ENCODE measurements around the gene GNAT2.

DNA sequence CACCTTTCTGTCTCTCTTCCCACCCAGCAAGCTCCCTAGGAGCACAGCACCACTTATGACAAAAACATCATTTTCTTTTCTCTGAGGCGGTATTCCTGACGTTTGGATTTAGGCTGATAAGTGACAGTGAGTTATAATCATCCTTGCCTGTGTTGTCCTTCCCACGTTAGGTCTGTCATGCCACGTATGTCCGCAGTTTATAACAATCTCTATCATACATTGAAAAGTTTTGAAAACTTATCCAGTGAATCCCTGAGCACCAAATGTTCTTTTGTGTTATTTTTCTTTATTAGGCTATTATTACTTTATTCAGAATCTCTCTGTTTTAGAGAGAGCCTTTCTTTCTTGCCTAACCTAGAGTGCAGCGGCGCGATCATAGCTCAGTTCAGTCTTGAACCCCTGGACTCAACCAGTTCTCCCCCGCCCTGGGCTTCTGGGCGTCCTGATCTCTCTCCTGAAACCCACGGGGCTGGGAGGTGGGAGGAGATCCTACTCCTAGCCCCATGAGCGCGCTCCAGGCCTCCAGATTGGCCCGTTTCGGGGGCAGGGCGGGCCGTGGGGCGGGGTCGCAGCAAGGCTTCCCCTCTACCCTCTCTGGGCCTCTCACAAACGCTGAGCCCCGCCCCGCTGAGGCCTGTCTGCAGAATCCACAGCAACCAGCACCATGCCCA is 48.2 kb upstream of the GNAT2 start, which contains the start of gene GSTM2:
- peak; percentile 47 to 87 (median 58) for TF ChIP-seq POLR2AphosphoS5 (IDR thresholded peaks at IDR 0.05)
- TF ChIP-seq, protein P1, sequence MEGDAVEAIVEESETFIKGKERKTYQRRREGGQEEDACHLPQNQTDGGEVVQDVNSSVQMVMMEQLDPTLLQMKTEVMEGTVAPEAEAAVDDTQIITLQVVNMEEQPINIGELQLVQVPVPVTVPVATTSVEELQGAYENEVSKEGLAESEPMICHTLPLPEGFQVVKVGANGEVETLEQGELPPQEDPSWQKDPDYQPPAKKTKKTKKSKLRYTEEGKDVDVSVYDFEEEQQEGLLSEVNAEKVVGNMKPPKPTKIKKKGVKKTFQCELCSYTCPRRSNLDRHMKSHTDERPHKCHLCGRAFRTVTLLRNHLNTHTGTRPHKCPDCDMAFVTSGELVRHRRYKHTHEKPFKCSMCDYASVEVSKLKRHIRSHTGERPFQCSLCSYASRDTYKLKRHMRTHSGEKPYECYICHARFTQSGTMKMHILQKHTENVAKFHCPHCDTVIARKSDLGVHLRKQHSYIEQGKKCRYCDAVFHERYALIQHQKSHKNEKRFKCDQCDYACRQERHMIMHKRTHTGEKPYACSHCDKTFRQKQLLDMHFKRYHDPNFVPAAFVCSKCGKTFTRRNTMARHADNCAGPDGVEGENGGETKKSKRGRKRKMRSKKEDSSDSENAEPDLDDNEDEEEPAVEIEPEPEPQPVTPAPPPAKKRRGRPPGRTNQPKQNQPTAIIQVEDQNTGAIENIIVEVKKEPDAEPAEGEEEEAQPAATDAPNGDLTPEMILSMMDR (IDR thresholded peaks at IDR 0.05) = no peak
